K562 (cell line): ENCODE measurements around the gene RNF128. TPM values are rescaled to one million over a fixed set of nuclear protein-coding genes. Genes with fewer than 3 reads are reported as not detected.

ENCODE experiments used
- NRF1 ChIP-seq, 2 experiments: fragments of 450-650 bp; IDR thresholded peaks in 1 of 2; conservative IDR thresholded peaks in 1 of 2; 2 replicates each; pipeline ENCODE4 v1.6.1; 2014; ENCODE audit warnings: mild to moderate bottlenecking in 2 of 2
- RHOXF2B ChIP-seq: fragments of 250-450 bp; sonication (Bioruptor Pico); conservative IDR thresholded peaks from 2 replicates; pipeline ENCODE4 v1.5.1; 2021
- TEAD2 ChIP-seq: fragments of 450-650 bp; IDR thresholded peaks from 2 replicates; pipeline ENCODE4 v1.6.1; 2016; ENCODE audit warnings: missing genetic modification characterization, control low read depth, missing compliant biosample characterization
- ZBTB40 ChIP-seq, 2 experiments: fragments of 450-650 bp in 1 of 2; sonication (generic) in 1 of 2; formaldehyde crosslinking in 1 of 2; IDR thresholded peaks; 2 replicates each; pipeline versions ENCODE4 v1.7.1 to v1.9.0; 2016 to 2022; ENCODE audit warnings: inconsistent platforms in 1 of 2, mild to moderate bottlenecking in 1 of 2, missing genetic modification reagents in 1 of 2
- ZNF253 ChIP-seq: fragments of 250-450 bp; sonication (Bioruptor Pico); conservative IDR thresholded peaks from 2 replicates; pipeline ENCODE4 v1.6.1; 2021; ENCODE audit warnings: mild to moderate bottlenecking
- polyA plus RNA-seq, 8 experiments: library from polyadenylated mRNA; depleted of rRNA in 4 of 8; stranded (reverse) in 5 of 8; unstranded in 3 of 8; fragments of >200 nt; fragmentation: Nextera tagmentation in 2 of 8; fragmentation: Illumina TruSeq in 1 of 8; extraction: Ambion mirVana in 2 of 8; extraction: Trizol in 1 of 8; gene quantifications; 2 replicates each; pipeline versions ENCODE4 v1.2.1 to v1.2.3, GENCODE V29; 2011 to 2014; ENCODE audit warnings: inconsistent platforms in 1 of 8, missing spikeins in 1 of 8
- total RNA-seq, 7 experiments: library from RNA; depleted of rRNA in 6 of 7; stranded (reverse); fragments of >200 nt in 6 of 7; fragmentation: Illumina TruSeq in 2 of 7; extraction: Trizol in 2 of 7; gene quantifications; 2 replicates each; pipeline versions ENCODE4 v1.2.1 to v1.2.3, GENCODE V29; 2011 to 2021; ENCODE audit warnings: low replicate concordance in 1 of 7

The RNF128 gene
- total and polyA plus RNA-seq, 9 of the 15 experiments (the other 6 are each of a cell fraction or from before 2014, with no cell fraction given) = 0.07 TPM; not detected in 8

GRCh38 chrX:106734827-106735226 is 8.3 kb downstream of the RNF128 start (continued):
- TF ChIP-seq ZBTB40 (IDR thresholded peaks at IDR 0.05) (no peak), ZBTB40 (CRISPR knock-in tag; IDR thresholded peaks at IDR 0.05) (no peak), TEAD2 (tag) (no peak), ZNF253 (no peak), RHOXF2B (CRISPR knock-in tag) (no peak), NRF1 (conservative IDR thresholded peaks at IDR 0.05 in 1 of 2, IDR thresholded peaks at IDR 0.05 in 1 of 2) (no peak)
